Gastrocnemius medialis (tissue), 4 donors: Measurements from ENCODE around the gene PPP6R3. TPM values are rescaled to one million over a fixed set of nuclear protein-coding genes. Genes with fewer than 3 reads are reported as not detected.

Source experiments
- ATAC-seq, 2 donors: fragments of 150-250 bp; one replicate each; pipeline ENCODE4 v1.9.1; 2016
- DNase-seq, 2 donors: peaks; one replicate each; pipeline ENCODE4 v3.0.0-alpha.2; 2019
- H3K27ac ChIP-seq, 4 donors: fragments of 200-600 bp; sonication (generic); 1 replicate in 1 of 4; 2 replicates in 3 of 4; pipeline ENCODE4 v1.5.1; 2016 to 2018; ENCODE audit warnings: mild to moderate bottlenecking in 2 of 4, moderate library complexity in 1 of 4
- H3K27me3 ChIP-seq, 3 donors: fragments of 200-600 bp; sonication (generic) in 2 of 3; 1 replicate in 1 of 3; 2 replicates in 2 of 3; pipeline versions ENCODE4 v1.5.1 to v1.6.0; 2016 to 2019; ENCODE audit warnings: mild to moderate bottlenecking in 1 of 3, moderate library complexity in 1 of 3
- H3K36me3 ChIP-seq, 2 donors: fragments of 200-600 bp; sonication (generic) in 1 of 2; one replicate each; pipeline ENCODE4 v1.5.1; 2017 to 2018
- H3K4me1 ChIP-seq, 2 donors: fragments of 200-600 bp; sonication (generic) in 1 of 2; one replicate each; pipeline ENCODE4 v1.5.1; 2016 to 2017; ENCODE audit warnings: mild to moderate bottlenecking in 2 of 2
- H3K4me3 ChIP-seq, 4 donors: fragments of 200-600 bp; sonication (generic) in 3 of 4; 1 replicate in 1 of 4; 2 replicates in 3 of 4; pipeline ENCODE4 v1.5.1; 2016 to 2019; ENCODE audit warnings: mild to moderate bottlenecking in 2 of 4
- H3K9me3 ChIP-seq, 3 donors: fragments of 200-600 bp; sonication (generic) in 2 of 3; 1 replicate in 1 of 3; 2 replicates in 2 of 3; pipeline ENCODE4 v1.5.1; 2016 to 2019
- POLR2A ChIP-seq, 2 donors: fragments of 450-650 bp; IDR thresholded peaks; one replicate each; pipeline ENCODE4 v1.6.1; 2017; ENCODE audit warnings: antibody characterized with exemption in 2 of 2, mild to moderate bottlenecking in 2 of 2, moderate library complexity in 2 of 2
- in situ Hi-C, 4 donors: fragments of 200-750 bp; cut with MboI; loops; one replicate each; pipeline versions ENCODE4 v1.15.0 to v1.8.0; 2017; ENCODE audit warnings: low sequenced_read_pairs in 4 of 4
- intact Hi-C: fragments of 100-400 bp; cut with DNase I; formaldehyde crosslinking; loops from one replicate; pipeline ENCODE4 v1.15.1; 2023; ENCODE audit warnings: low total_unique reads
- total RNA-seq, 4 donors: library from RNA; depleted of rRNA; stranded (reverse); fragments of >200 nt; gene quantifications; one replicate each; pipeline versions ENCODE4 v1.1.0 to v1.2.3, GENCODE V29; 2016
- TF ChIP-seq, protein P1 (sequence below), 5 experiments: fragments of 450-650 bp in 3 of 5; fragments of 200-600 bp in 2 of 5; sonication (generic) in 2 of 5; IDR thresholded peaks in 4 of 5; conservative IDR thresholded peaks in 1 of 5; 1 replicate in 4 of 5; 2 replicates in 1 of 5; pipeline ENCODE4 v1.5.1; 2016 to 2019; ENCODE audit warnings: antibody characterized with exemption in 5 of 5, mild to moderate bottlenecking in 3 of 5, moderate library complexity in 3 of 5

PPP6R3 gene
- total RNA-seq, 4 donors from 2014 or later = 77.3 to 196 (median 133) TPM

DNA sequence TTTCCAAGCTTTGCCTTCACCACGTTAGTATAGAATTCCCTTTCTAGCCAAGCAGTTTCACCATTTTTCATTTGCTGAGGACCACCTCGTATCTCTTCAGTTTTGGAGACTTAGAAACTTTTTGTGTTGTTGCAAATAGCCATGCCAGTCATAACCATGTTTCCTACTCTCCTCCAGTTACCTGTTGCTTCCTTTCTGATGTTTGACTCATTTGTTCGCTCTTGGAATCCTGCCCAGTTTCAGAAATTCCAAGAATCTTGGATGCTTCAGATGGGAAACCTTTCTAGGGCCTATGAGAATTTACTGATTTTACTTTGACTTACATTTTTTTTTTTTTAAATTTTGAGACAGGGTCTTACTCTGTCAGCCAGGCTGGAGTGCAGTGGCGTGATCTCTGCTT, 65.4 kb downstream of the PPP6R3 start:
- ATAC-seq (no peak), DNase-seq (no peak)
- H3K4me3 ChIP-seq = no peak overlapping the region
- in situ Hi-C loops (no loop called here), intact Hi-C loops (loop anchor here (5.0 kb wide), 1 partner anchor 64 kb away; the partner anchor contains the start of gene PPP6R3)
- H3K9me3 ChIP-seq = no peaks in the 10 kb centered on the region
- TF ChIP-seq POLR2A (IDR thresholded peaks at IDR 0.05) = no peak
- TF ChIP-seq, protein P1, sequence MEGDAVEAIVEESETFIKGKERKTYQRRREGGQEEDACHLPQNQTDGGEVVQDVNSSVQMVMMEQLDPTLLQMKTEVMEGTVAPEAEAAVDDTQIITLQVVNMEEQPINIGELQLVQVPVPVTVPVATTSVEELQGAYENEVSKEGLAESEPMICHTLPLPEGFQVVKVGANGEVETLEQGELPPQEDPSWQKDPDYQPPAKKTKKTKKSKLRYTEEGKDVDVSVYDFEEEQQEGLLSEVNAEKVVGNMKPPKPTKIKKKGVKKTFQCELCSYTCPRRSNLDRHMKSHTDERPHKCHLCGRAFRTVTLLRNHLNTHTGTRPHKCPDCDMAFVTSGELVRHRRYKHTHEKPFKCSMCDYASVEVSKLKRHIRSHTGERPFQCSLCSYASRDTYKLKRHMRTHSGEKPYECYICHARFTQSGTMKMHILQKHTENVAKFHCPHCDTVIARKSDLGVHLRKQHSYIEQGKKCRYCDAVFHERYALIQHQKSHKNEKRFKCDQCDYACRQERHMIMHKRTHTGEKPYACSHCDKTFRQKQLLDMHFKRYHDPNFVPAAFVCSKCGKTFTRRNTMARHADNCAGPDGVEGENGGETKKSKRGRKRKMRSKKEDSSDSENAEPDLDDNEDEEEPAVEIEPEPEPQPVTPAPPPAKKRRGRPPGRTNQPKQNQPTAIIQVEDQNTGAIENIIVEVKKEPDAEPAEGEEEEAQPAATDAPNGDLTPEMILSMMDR (IDR thresholded peaks at IDR 0.05 in 4 of 5, conservative IDR thresholded peaks at IDR 0.05 in 1 of 5) = no peak
- peak overlapping the region; percentile 67 to 85 (median 82) for H3K27ac ChIP-seq
- H3K4me1 ChIP-seq = peaks cover 88 to 91% of the 10 kb centered on the region in 2 donors
- H3K36me3 ChIP-seq = peaks cover 0 to 19% of the 10 kb centered on the region in 2 donors
- no peaks in the 10 kb centered on the region for H3K27me3 ChIP-seq

GRCh38 chr11:68527585-68527984, 67.0 kb downstream of the PPP6R3 start:
- intact Hi-C loops = loop anchor here (5.0 kb wide), 1 partner anchor 65 kb away; the partner anchor contains the start of gene PPP6R3
- Histone ChIP-seq H3K9me3 (no peaks in the 10 kb centered on the region), H3K36me3 (peaks cover 0 to 12% of the 10 kb centered on the region in 2 donors), H3K4me3 (no peak overlapping the region), H3K27me3 (no peaks in the 10 kb centered on the region), H3K27ac (peak overlapping the region; percentile 84 to 86 (median 85)), H3K4me1 (peaks cover 89 to 96% of the 10 kb centered on the region in 2 donors)
- in situ Hi-C loops = no loop called here
- ATAC-seq (no peak), DNase-seq (no peak)
- TF ChIP-seq, protein P1 (IDR thresholded peaks at IDR 0.05 in 4 of 5, conservative IDR thresholded peaks at IDR 0.05 in 1 of 5) = no peak
- no peak for TF ChIP-seq POLR2A (IDR thresholded peaks at IDR 0.05)

DNA sequence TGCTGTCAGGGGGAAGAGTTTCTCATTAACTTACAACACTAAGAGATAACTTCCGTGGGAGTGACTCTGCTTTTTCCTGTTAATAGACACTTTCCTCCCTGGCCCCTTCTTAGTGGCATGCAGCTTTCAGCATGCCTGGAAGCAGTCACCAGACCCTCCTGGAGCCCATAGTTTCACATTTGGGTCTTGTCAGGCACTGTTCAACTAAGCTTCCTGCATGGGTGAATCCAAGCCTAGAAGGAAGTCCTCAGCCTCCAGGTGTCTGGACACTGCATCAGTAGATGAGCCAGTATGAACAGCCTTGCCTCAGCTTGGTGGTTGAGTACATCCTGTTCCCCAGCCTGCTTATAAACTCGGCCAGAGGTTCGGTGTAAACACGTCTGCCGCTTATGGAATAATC, 68.1 kb downstream of the PPP6R3 start:
- in situ Hi-C loops = no loop called here
- TF ChIP-seq, protein P1 (IDR thresholded peaks at IDR 0.05 in 4 of 5, conservative IDR thresholded peaks at IDR 0.05 in 1 of 5) = no peak
- TF ChIP-seq POLR2A (IDR thresholded peaks at IDR 0.05) = peak; percentile 16 to 19
- peaks cover 89 to 95% of the 10 kb centered on the region in 2 donors for H3K4me1 ChIP-seq
- no peak overlapping the region for H3K4me3 ChIP-seq
- ATAC-seq (peak; percentile 93 to 94), DNase-seq (peak; percentile 80 to 83)
- peak overlapping the region; percentile 84 to 86 (median 85) for H3K27ac ChIP-seq
- peaks cover 0 to 5% of the 10 kb centered on the region in 2 donors for H3K36me3 ChIP-seq
- intact Hi-C loops = loop anchor here (5.0 kb wide), 1 partner anchor 66 kb away; the partner anchor contains the start of gene PPP6R3
- no peaks in the 10 kb centered on the region for H3K9me3 ChIP-seq
- H3K27me3 ChIP-seq = no peaks in the 10 kb centered on the region

- Histone ChIP-seq H3K4me3 (no peak overlapping the region), H3K4me1 (peaks cover 90% of the 10 kb centered on the region in 2 donors), H3K36me3 (peaks cover 0 to 5% of the 10 kb centered on the region in 2 donors), H3K27me3 (no peaks in the 10 kb centered on the region), H3K9me3 (no peaks in the 10 kb centered on the region), H3K27ac (peak overlapping the region; percentile 84 to 86 (median 85))
- ATAC-seq = no peak
- in situ Hi-C loops = no loop called here
- DNase-seq = no peak
- intact Hi-C loops = no loop called here
- TF ChIP-seq, protein P1 (IDR thresholded peaks at IDR 0.05 in 4 of 5, conservative IDR thresholded peaks at IDR 0.05 in 1 of 5) = no peak
- no peak for TF ChIP-seq POLR2A (IDR thresholded peaks at IDR 0.05)
Measured at GRCh38 chr11:68531129-68531693, 70.7 kb downstream of the PPP6R3 start.
